Endothelial cell of umbilical vein (primary cell): ENCODE data around the gene BRD3.

ENCODE experiments used
- EZH2 ChIP-seq: IDR thresholded peaks from 2 replicates; pipeline ENCODE4 v1.6.1; 2012; ENCODE audit warnings: borderline replicate concordance, low read depth, mild to moderate bottlenecking, moderate library complexity, low read length, inconsistent platforms; ENCODE audit not compliant: severe bottlenecking
- FOS ChIP-seq: IDR thresholded peaks from 2 replicates; pipeline ENCODE4 v1.6.1; 2011; ENCODE audit warnings: mild to moderate bottlenecking, low read length, moderate library complexity, borderline replicate concordance; ENCODE audit not compliant: insufficient read depth
- JUN ChIP-seq: IDR thresholded peaks from 2 replicates; pipeline ENCODE4 v1.6.1; 2011; ENCODE audit warnings: borderline replicate concordance, low read depth; ENCODE audit not compliant: insufficient read length, insufficient read depth
- MAX ChIP-seq: IDR thresholded peaks from 2 replicates; pipeline ENCODE4 v1.6.1; 2011; ENCODE audit not compliant: insufficient read depth, insufficient read length
- MYC ChIP-seq: IDR thresholded peaks from one replicate; pipeline ENCODE4 v1.6.1; 2011; ENCODE audit warnings: mild to moderate bottlenecking, low read depth, low read length
- POLR2A ChIP-seq: IDR thresholded peaks from 2 replicates; pipeline ENCODE4 v1.6.1; 2012; ENCODE audit warnings: low read depth, mild to moderate bottlenecking, control low read depth, low read length
- POLR2AphosphoS5 ChIP-seq: IDR thresholded peaks from 2 replicates; pipeline ENCODE4 v1.6.1; 2012; ENCODE audit warnings: low read depth, mild to moderate bottlenecking, control low read depth, low read length, moderate library complexity; ENCODE audit not compliant: insufficient read depth
- TF ChIP-seq, protein P1 (sequence below), 2 donors: IDR thresholded peaks; 1 replicate in 1 of 2; 2 replicates in 1 of 2; pipeline ENCODE4 v1.5.1; 2011; ENCODE audit warnings: low read length in 2 of 2, mild to moderate bottlenecking in 2 of 2, moderate library complexity in 2 of 2, control low read depth in 1 of 2, inconsistent platforms in 1 of 2, low read depth in 1 of 2; ENCODE audit not compliant: insufficient read depth in 1 of 2; ENCODE audit errors: extremely low read depth in 1 of 2

DNA sequence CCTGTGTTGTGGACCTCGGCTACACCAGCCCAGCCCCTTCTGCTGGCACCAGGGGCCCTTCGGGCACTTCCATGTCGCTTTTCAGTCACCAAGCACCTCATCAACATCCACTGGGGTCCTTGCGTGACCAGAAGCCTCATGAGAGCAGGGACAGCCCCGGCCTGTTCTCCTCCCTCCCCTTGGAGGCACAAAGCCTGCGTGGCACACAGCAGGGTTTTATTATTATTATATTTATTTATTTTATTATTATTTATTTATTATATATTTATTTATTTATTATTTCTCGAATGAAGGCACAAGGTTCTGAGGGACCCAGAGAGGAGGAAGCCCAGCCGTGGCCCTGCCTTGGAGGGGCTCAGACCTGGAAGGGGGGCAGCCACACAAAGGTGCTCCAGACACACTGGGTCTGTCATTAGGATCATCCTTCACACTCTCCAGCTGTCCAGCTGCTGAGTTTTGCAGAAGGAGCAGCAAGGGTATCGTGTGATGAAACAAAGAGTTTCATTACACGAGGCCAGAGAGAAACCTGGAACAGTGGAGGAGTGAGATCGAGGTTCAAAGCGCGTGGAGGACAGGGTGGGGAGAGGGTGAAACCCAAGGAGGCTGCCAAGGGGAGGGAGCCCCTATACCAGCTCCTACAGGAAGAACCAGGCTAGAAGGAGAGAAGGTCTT lies 80.9 kb downstream of the BRD3 start:
- TF ChIP-seq POLR2A (no peak), POLR2AphosphoS5 (no peak), FOS (no peak), MAX (no peak), EZH2 (no peak), MYC (no peak), JUN (no peak)
- TF ChIP-seq, protein P1, sequence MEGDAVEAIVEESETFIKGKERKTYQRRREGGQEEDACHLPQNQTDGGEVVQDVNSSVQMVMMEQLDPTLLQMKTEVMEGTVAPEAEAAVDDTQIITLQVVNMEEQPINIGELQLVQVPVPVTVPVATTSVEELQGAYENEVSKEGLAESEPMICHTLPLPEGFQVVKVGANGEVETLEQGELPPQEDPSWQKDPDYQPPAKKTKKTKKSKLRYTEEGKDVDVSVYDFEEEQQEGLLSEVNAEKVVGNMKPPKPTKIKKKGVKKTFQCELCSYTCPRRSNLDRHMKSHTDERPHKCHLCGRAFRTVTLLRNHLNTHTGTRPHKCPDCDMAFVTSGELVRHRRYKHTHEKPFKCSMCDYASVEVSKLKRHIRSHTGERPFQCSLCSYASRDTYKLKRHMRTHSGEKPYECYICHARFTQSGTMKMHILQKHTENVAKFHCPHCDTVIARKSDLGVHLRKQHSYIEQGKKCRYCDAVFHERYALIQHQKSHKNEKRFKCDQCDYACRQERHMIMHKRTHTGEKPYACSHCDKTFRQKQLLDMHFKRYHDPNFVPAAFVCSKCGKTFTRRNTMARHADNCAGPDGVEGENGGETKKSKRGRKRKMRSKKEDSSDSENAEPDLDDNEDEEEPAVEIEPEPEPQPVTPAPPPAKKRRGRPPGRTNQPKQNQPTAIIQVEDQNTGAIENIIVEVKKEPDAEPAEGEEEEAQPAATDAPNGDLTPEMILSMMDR (IDR thresholded peaks at IDR 0.05; ENCODE audit: extremely low read depth in 1 of 2, insufficient read depth in 1 of 2, low read depth in 1 of 2, low read length in 2 of 2), result no peak
